ENCODE results near the gene GMDS. TPM values are rescaled to one million over a fixed set of nuclear protein-coding genes. Genes with fewer than 3 reads are reported as not detected.

Gene GMDS
- polyA plus RNA-seq, 1 of the 3 experiments (the other 2 are of a cell fraction): 12.3 TPM

- Histone ChIP-seq H3K4me3 (ENCODE audit: low read depth in 2 of 2, low read length in 1 of 2) (no peak overlapping the region), H3K79me2 (ENCODE audit: insufficient read depth) (no peaks in the 10 kb centered on the region), H3K4me2 (no peak overlapping the region), H3K27ac (ENCODE audit: low read depth in 2 of 2, low read length in 1 of 2) (no peak overlapping the region), H3K36me3 (replicated peaks in 1 of 2; ENCODE audit: control insufficient read depth in 1 of 2, insufficient read depth in 2 of 2, low read length in 1 of 2) (no peaks in the 10 kb centered on the region), H4K20me1 (ENCODE audit: insufficient read depth) (no peaks in the 10 kb centered on the region), H3K9me3 (no peaks in the 10 kb centered on the region), H3K9ac (no peak overlapping the region), H3F3A (replicated peaks; ENCODE audit: insufficient read depth) (no peaks in the 10 kb centered on the region), H3K9me2 (no peaks in the 10 kb centered on the region), H3K4me1 (ENCODE audit: control insufficient read depth in 1 of 2, insufficient read depth in 2 of 2, low read depth in 1 of 2, low read length in 1 of 2) (peaks cover 0 to 10% of the 10 kb centered on the region in 2 experiments; a peak in 2 of 4 replicates), H2AFZ (ENCODE audit: low read depth) (no peak overlapping the region), H3K27me3 (ENCODE audit: insufficient read depth) (no peaks in the 10 kb centered on the region)
- 95% methylated on average over 11 of the region's 11 CpGs for WGBS (ENCODE audit: low lambda C conversion rate)
- ChIA-PET CTCF (interaction anchor here (0.7 to 1.5 kb wide), 4 partner anchors 9 to 173 kb away, joined by 3 to 4 read pairs (median 4); no protein-coding TSS in a partner anchor), POLR2A (no interaction called here)
- no peak for DNase-seq
- TF ChIP-seq RAD21 (IDR thresholded peaks at IDR 0.05; ENCODE audit: low read length) (no peak), POLR2AphosphoS5 (IDR thresholded peaks at IDR 0.05; ENCODE audit: low read depth, low read length) (no peak), MXI1 (IDR thresholded peaks at IDR 0.05; ENCODE audit: low read depth, low read length) (no peak), SIN3A (IDR thresholded peaks at IDR 0.05; ENCODE audit: borderline replicate concordance, low read depth, low read length) (no peak), RXRA (IDR thresholded peaks at IDR 0.05; ENCODE audit: borderline replicate concordance, low read depth) (no peak), TAF1 (IDR thresholded peaks at IDR 0.05; ENCODE audit: borderline replicate concordance, low read depth, low read length) (no peak), RCOR1 (IDR thresholded peaks at IDR 0.05; ENCODE audit: low read length) (no peak), CHD2 (IDR thresholded peaks at IDR 0.05; ENCODE audit: low read length, partially characterized antibody) (no peak), JUND (IDR thresholded peaks at IDR 0.05) (no peak), MAX (IDR thresholded peaks at IDR 0.05; ENCODE audit: low read depth) (no peak), MEF2A (IDR thresholded peaks at IDR 0.05; ENCODE audit: borderline replicate concordance, low read depth) (no peak), SMC3 (IDR thresholded peaks at IDR 0.05; ENCODE audit: low read depth, low read length) (no peak)
- TF ChIP-seq, protein P1, sequence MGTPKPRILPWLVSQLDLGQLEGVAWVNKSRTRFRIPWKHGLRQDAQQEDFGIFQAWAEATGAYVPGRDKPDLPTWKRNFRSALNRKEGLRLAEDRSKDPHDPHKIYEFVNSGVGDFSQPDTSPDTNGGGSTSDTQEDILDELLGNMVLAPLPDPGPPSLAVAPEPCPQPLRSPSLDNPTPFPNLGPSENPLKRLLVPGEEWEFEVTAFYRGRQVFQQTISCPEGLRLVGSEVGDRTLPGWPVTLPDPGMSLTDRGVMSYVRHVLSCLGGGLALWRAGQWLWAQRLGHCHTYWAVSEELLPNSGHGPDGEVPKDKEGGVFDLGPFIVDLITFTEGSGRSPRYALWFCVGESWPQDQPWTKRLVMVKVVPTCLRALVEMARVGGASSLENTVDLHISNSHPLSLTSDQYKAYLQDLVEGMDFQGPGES (IDR thresholded peaks at IDR 0.05; ENCODE audit: low read depth, low read length): no peak
Measured at GRCh38 chr6:2035826-2036709, 209.3 kb downstream of the GMDS start.

DNA sequence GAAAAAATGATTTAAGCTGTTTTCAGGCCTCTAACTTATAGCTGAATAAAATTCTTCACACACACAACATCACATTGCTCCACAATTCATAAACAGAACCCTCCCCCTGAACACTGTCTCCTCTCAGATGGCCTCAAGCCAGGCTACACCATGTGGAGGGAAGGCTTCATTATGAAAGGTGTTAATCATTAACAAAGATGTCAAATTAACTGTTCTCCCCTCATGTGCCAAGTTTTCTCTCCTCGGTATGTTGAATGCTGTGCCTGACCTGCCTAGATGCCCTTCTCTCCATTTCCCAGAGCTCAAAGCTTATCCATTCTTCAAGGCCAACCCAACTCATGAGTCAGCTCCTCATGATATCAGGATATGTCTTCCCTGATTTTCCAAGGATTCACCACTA is 210.4 kb downstream of the GMDS start:
- CTCF ChIA-PET: interaction anchor here (1.1 kb wide), 1 partner anchor 10 kb away, joined by 4 read pairs; no protein-coding TSS in a partner anchor
- H3K27ac ChIP-seq (ENCODE audit: low read depth in 2 of 2, low read length in 1 of 2): no peak overlapping the region
- no peaks in the 10 kb centered on the region for H4K20me1 ChIP-seq (ENCODE audit: insufficient read depth)
- H3K79me2 ChIP-seq (ENCODE audit: insufficient read depth): no peaks in the 10 kb centered on the region
- no peak overlapping the region for H2AFZ ChIP-seq (ENCODE audit: low read depth)
- H3K4me2 ChIP-seq: no peak overlapping the region
- H3F3A ChIP-seq (replicated peaks; ENCODE audit: insufficient read depth): no peaks in the 10 kb centered on the region
- no peaks in the 10 kb centered on the region for H3K9me3 ChIP-seq
- no peak for DNase-seq
- peaks cover 0 to 10% of the 10 kb centered on the region in 2 experiments; a peak in 2 of 4 replicates for H3K4me1 ChIP-seq (ENCODE audit: control insufficient read depth in 1 of 2, insufficient read depth in 2 of 2, low read depth in 1 of 2, low read length in 1 of 2)
- H3K36me3 ChIP-seq (replicated peaks in 1 of 2; ENCODE audit: control insufficient read depth in 1 of 2, insufficient read depth in 2 of 2, low read length in 1 of 2): no peaks in the 10 kb centered on the region
- no peaks in the 10 kb centered on the region for H3K27me3 ChIP-seq (ENCODE audit: insufficient read depth)
- no peak overlapping the region for H3K9ac ChIP-seq
- WGBS (ENCODE audit: low lambda C conversion rate): 87% methylated on average over 1 of the region's 1 CpG
- H3K4me3 ChIP-seq (ENCODE audit: low read depth in 2 of 2, low read length in 1 of 2): no peak overlapping the region
- POLR2A ChIA-PET: no interaction called here
- no peaks in the 10 kb centered on the region for H3K9me2 ChIP-seq
- TF ChIP-seq FOXJ3 (CRISPR knock-in tag; IDR thresholded peaks at IDR 0.05) (no peak), EP300 (IDR thresholded peaks at IDR 0.05; ENCODE audit: borderline replicate concordance in 1 of 2, low read depth in 1 of 2, low read length in 1 of 2) (no peak), TEAD4 (IDR thresholded peaks at IDR 0.05; ENCODE audit: borderline replicate concordance, insufficient read depth) (no peak), SMC3 (IDR thresholded peaks at IDR 0.05; ENCODE audit: low read depth, low read length) (no peak), GABPA (IDR thresholded peaks at IDR 0.05; ENCODE audit: low read depth) (no peak), FOSL2 (IDR thresholded peaks at IDR 0.05; ENCODE audit: borderline replicate concordance, low read depth) (no peak), MXI1 (IDR thresholded peaks at IDR 0.05; ENCODE audit: low read depth, low read length) (no peak), JUND (IDR thresholded peaks at IDR 0.05) (no peak), MAX (IDR thresholded peaks at IDR 0.05; ENCODE audit: low read depth) (no peak)
- TF ChIP-seq, protein P2, sequence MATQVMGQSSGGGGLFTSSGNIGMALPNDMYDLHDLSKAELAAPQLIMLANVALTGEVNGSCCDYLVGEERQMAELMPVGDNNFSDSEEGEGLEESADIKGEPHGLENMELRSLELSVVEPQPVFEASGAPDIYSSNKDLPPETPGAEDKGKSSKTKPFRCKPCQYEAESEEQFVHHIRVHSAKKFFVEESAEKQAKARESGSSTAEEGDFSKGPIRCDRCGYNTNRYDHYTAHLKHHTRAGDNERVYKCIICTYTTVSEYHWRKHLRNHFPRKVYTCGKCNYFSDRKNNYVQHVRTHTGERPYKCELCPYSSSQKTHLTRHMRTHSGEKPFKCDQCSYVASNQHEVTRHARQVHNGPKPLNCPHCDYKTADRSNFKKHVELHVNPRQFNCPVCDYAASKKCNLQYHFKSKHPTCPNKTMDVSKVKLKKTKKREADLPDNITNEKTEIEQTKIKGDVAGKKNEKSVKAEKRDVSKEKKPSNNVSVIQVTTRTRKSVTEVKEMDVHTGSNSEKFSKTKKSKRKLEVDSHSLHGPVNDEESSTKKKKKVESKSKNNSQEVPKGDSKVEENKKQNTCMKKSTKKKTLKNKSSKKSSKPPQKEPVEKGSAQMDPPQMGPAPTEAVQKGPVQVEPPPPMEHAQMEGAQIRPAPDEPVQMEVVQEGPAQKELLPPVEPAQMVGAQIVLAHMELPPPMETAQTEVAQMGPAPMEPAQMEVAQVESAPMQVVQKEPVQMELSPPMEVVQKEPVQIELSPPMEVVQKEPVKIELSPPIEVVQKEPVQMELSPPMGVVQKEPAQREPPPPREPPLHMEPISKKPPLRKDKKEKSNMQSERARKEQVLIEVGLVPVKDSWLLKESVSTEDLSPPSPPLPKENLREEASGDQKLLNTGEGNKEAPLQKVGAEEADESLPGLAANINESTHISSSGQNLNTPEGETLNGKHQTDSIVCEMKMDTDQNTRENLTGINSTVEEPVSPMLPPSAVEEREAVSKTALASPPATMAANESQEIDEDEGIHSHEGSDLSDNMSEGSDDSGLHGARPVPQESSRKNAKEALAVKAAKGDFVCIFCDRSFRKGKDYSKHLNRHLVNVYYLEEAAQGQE (IDR thresholded peaks at IDR 0.05; ENCODE audit: low read depth, low read length): no peak

All from SK-N-SH (cell line).